CD4-positive, CD25-positive, alpha-beta regulatory T cell (primary cell): Measurements from ENCODE around the gene EIF4G2. TPM values are rescaled to one million over a fixed set of nuclear protein-coding genes. Genes with fewer than 3 reads are reported as not detected.
"Not testable (repeated sequence)": the region's sequence is repeated elsewhere in the genome, so short reads cannot be mapped to it uniquely, and the experiment has no call there.

Experiments used
- ATAC-seq, 2 donors: fragments of 150-1000 bp; cut with Tn5 transposase; one replicate each; pipeline ENCODE4 v1.10.0; 2021; ENCODE audit warnings: low read depth in 2 of 2, moderate number of reproducible peaks in 2 of 2, moderate library complexity in 1 of 2
- DNase-seq, 3 donors: peaks; one replicate each; pipeline versions ENCODE4 v3.0.0 to v3.0.0-alpha.2; 2012 to 2022; ENCODE audit warnings: mixed read lengths in 1 of 3
- H3K27ac ChIP-seq: one replicate; pipeline ENCODE4 v1.7.0; 2013; ENCODE audit warnings: mild to moderate bottlenecking, low read length; ENCODE audit not compliant: insufficient read depth, poor library complexity, severe bottlenecking
- H3K27me3 ChIP-seq: one replicate; pipeline ENCODE4 v1.7.0; 2013; ENCODE audit warnings: low read length; ENCODE audit not compliant: control insufficient read depth, insufficient read depth
- H3K36me3 ChIP-seq: one replicate; pipeline ENCODE4 v1.7.0; 2013; ENCODE audit warnings: mild to moderate bottlenecking, low read length, moderate library complexity; ENCODE audit not compliant: control insufficient read depth, insufficient read depth
- H3K4me1 ChIP-seq: 2 replicates; pipeline ENCODE4 v1.7.0; 2013; ENCODE audit warnings: mild to moderate bottlenecking, low read length; ENCODE audit not compliant: insufficient read depth, control insufficient read depth, poor library complexity, severe bottlenecking
- H3K4me3 ChIP-seq: one replicate; pipeline ENCODE4 v1.7.0; 2013; ENCODE audit warnings: low read depth, mild to moderate bottlenecking, low read length, moderate library complexity
- H3K9me3 ChIP-seq, 2 experiments: 1 replicate in 1 of 2; 2 replicates in 1 of 2; pipeline ENCODE4 v1.7.0; 2013; ENCODE audit warnings: low read length in 2 of 2, mild to moderate bottlenecking in 1 of 2, moderate library complexity in 1 of 2; ENCODE audit not compliant: control insufficient read depth in 2 of 2
- H3K27ac Mint-ChIP-seq, 3 donors: one replicate each; pipeline ENCODE4 v1.8.0; 2020 to 2022; ENCODE audit warnings: mild to moderate bottlenecking in 3 of 3, mixed read lengths in 3 of 3, moderate library complexity in 2 of 3
- H3K27me3 Mint-ChIP-seq: one replicate; pipeline ENCODE4 v1.8.0; 2022; ENCODE audit warnings: mild to moderate bottlenecking, mixed read lengths
- H3K36me3 Mint-ChIP-seq: one replicate; pipeline ENCODE4 v1.8.0; 2020; ENCODE audit warnings: mixed read lengths
- H3K4me1 Mint-ChIP-seq, 4 donors: one replicate each; pipeline ENCODE4 v1.8.0; 2020 to 2022; ENCODE audit warnings: mixed read lengths in 4 of 4, mild to moderate bottlenecking in 1 of 4
- H3K4me3 Mint-ChIP-seq, 4 donors: one replicate each; pipeline ENCODE4 v1.8.0; 2020 to 2022; ENCODE audit warnings: mild to moderate bottlenecking in 4 of 4, mixed read lengths in 4 of 4, moderate library complexity in 3 of 4
- H3K9me3 Mint-ChIP-seq, 7 donors: one replicate each; pipeline ENCODE4 v1.8.0; 2020 to 2022; ENCODE audit warnings: mixed read lengths in 7 of 7, mild to moderate bottlenecking in 3 of 7, moderate library complexity in 2 of 7
- polyA plus RNA-seq, 4 donors: library from polyadenylated mRNA; unstranded; fragments of 300-500 nt; fragmentation: Illumina TruSeq; gene quantifications; one replicate each; pipeline ENCODE4 v1.2.3, GENCODE V29; 2021
- total RNA-seq: library from RNA; stranded (reverse); gene quantifications from one replicate; pipeline ENCODE4 v1.2.3, GENCODE V29; 2022

The EIF4G2 gene
- total and polyA plus RNA-seq, 5 donors from 2014 or later: 367 to 839 (median 418) TPM

DNA sequence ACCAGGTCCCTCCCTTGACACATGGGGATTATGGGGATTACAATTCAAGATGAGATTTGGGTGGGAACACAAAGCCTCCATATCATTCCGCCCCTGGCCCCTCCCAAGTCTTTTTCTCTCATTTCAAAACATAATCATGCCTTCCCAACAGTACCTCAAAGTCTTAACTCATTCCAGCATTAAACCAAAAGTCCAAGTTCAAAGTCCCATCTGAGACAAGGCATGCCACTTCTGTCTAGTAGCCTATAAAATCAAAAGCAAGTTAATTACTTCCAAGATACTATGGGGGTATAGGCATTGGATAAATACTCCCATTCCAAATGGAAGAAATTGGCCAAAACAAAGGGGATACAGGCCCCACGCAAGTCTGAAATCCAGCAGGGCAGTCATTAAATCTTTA is 19.7 kb upstream of the EIF4G2 start:
- Mint-ChIP-seq H3K9me3 (no peaks in the 10 kb centered on the region), H3K4me1 (peaks cover 4 to 11% (median 8%) of the 10 kb centered on the region in 4 donors), H3K4me3 (no peak overlapping the region), H3K36me3 (peaks cover 10% of the 10 kb centered on the region), H3K27me3 (no peaks in the 10 kb centered on the region), H3K27ac (no peak overlapping the region)
- ATAC-seq (no peak), DNase-seq (no peak)
- Histone ChIP-seq H3K9me3 (no peaks in the 10 kb centered on the region), H3K27me3 (no peaks in the 10 kb centered on the region), H3K27ac (no peak overlapping the region), H3K36me3 (no peaks in the 10 kb centered on the region), H3K4me1 (peaks cover 5% of the 10 kb centered on the region), H3K4me3 (no peak overlapping the region)

DNA sequence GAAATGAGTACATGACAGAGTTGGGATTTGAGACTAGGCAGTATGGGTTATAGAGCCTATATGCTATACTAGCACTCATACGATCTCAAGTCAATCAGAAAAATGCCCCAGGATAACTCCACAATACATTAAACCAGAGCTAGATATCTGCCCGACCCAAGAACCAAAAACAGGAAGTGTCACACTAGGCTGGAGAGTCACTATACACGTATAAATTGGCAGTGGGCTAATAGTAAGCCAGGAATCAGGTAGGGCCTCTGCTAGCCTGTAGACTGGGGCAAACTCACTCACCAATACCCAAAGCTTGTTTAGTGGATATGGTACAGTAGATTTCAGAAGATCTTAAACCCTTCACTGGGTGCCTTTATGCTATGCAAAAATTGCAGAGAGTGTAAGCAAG is 16.2 kb upstream of the EIF4G2 start:
- Histone ChIP-seq H3K9me3 (no peaks in the 10 kb centered on the region), H3K4me3 (no peak overlapping the region), H3K36me3 (no peaks in the 10 kb centered on the region), H3K4me1 (peaks cover 5% of the 10 kb centered on the region), H3K27ac (no peak overlapping the region), H3K27me3 (no peaks in the 10 kb centered on the region)
- Mint-ChIP-seq H3K4me1 (peaks cover 4 to 12% (median 11%) of the 10 kb centered on the region in 4 donors), H3K27ac (peak overlapping the region; percentile 7 to 82 (median 37)), H3K9me3 (no peaks in the 10 kb centered on the region), H3K4me3 (peak overlapping the region in 1 of 4 donors; percentile 25), H3K36me3 (peaks cover 17% of the 10 kb centered on the region), H3K27me3 (no peaks in the 10 kb centered on the region)
- DNase-seq (peak in 1 of 3 donors; percentile 20), ATAC-seq (peak; percentile 70 to 74)

DNA sequence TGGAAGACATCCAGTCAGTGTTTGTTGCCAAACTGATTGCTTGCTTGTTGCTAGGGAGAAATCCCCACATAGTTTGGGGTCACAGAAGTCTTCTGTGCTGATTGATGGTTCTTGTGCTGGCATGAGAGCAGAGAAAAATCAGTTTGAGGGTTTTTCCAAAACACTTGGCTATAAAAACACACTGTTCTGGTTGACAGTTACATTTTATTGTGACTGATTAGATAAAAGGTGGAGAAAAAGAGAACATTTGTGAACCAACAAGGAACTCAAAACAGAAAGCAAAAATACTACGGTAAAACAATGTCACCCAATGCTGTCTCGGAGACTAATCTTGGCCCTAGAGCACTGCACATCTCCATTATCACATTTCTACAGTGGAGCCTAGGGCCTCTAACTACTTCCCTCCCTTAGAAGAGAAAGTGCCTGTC is 14.4 kb upstream of the EIF4G2 start:
- Mint-ChIP-seq H3K9me3 (no peaks in the 10 kb centered on the region), H3K4me1 (peaks cover 4 to 12% (median 11%) of the 10 kb centered on the region in 4 donors), H3K4me3 (peak overlapping the region in 1 of 4 donors; percentile 7), H3K27ac (peak overlapping the region in 1 of 3 donors; percentile 75), H3K36me3 (peaks cover 16% of the 10 kb centered on the region), H3K27me3 (no peaks in the 10 kb centered on the region)
- H3K36me3 ChIP-seq: no peaks in the 10 kb centered on the region
- no peak for ATAC-seq
- H3K4me3 ChIP-seq: no peak overlapping the region
- H3K27ac ChIP-seq: no peak overlapping the region
- H3K9me3 ChIP-seq: no peaks in the 10 kb centered on the region
- H3K27me3 ChIP-seq: no peaks in the 10 kb centered on the region
- DNase-seq: no peak
- peaks cover 5% of the 10 kb centered on the region for H3K4me1 ChIP-seq

DNA sequence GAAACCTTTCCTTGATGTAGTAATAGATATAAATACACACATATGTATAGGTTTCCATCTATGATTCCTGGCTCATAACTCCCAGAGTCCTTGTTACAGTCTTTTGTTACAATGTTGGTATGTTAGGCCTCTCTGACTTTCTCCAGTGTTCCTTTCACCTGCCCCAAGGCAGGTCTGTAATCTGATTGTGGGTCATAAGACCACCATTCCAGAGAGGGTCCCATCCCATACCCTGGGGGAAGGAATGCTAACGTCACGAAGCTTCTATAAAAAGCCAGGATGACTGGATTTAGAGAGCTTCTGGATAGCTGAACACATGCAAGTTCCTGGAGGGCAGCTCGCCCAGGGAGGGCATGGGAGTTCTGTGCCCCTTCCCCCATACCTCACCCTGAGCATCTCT is 13.8 kb upstream of the EIF4G2 start:
- H3K4me3 ChIP-seq, H3K4me3 Mint-ChIP-seq, H3K27me3 Mint-ChIP-seq, H3K9me3 ChIP-seq, DNase-seq, H3K9me3 Mint-ChIP-seq, H3K27me3 ChIP-seq, H3K4me1 ChIP-seq, ATAC-seq, H3K36me3 ChIP-seq, H3K27ac ChIP-seq: not testable (repeated sequence)
- peak overlapping the region in 1 of 3 donors; percentile 75 for H3K27ac Mint-ChIP-seq
- H3K36me3 Mint-ChIP-seq: peaks cover 13% of the 10 kb centered on the region
- H3K4me1 Mint-ChIP-seq: peaks cover 4 to 12% (median 11%) of the 10 kb centered on the region in 4 donors

DNA sequence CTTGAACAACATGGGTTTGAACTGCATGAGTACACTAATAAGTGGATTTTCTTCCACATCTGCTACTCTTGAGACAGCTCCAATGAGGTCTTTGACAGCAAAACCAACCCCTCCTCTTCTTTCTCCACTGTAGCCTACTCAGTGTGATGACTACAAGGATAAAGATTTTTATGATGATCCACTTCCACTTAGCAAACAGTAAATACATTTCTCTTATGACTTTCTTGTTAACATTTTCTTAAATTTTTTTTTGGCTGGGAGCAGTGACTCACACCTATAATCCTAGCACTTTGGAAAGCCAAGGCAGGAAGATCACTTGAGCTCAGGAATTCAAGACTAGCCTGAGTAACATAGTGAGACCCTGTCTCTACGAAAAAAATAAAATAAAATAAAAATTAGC is 9.9 kb upstream of the EIF4G2 start:
- Histone ChIP-seq H3K4me3 (no peak overlapping the region), H3K4me1 (no peaks in the 10 kb centered on the region), H3K36me3 (no peaks in the 10 kb centered on the region), H3K9me3 (no peaks in the 10 kb centered on the region), H3K27ac (no peak overlapping the region), H3K27me3 (no peaks in the 10 kb centered on the region)
- no peak overlapping the region for H3K27ac Mint-ChIP-seq
- no peak for DNase-seq
- H3K4me1 Mint-ChIP-seq: peaks cover 0 to 5% (median 2%) of the 10 kb centered on the region in 4 donors
- no peaks in the 10 kb centered on the region for H3K27me3 Mint-ChIP-seq
- H3K4me3 Mint-ChIP-seq: no peak overlapping the region
- H3K36me3 Mint-ChIP-seq: peaks cover 9% of the 10 kb centered on the region
- H3K9me3 Mint-ChIP-seq: no peaks in the 10 kb centered on the region
- ATAC-seq: no peak

DNA sequence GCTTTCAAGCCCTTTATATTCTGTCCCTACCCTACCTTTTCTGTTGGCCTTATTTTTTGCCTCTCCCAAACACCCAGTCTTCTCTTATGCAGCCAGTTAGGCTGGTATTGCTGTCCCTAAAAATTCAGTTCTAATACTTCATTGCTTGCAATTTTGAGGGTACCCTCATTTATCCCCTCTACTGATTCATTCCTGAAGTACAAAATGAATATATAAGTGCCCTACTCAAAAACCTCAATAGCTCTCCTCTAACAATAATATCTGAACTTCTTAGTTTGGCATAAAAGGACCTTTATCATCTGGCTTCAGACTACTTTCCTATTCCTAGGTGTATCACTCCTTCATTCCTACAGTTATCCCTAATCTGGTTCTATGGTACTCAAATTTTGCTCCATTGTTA is 5.2 kb upstream of the EIF4G2 start:
- no peak overlapping the region for H3K27ac ChIP-seq
- Mint-ChIP-seq H3K4me1 (peaks cover 8 to 13% (median 9%) of the 10 kb centered on the region in 4 donors), H3K9me3 (no peaks in the 10 kb centered on the region), H3K4me3 (no peak overlapping the region), H3K27ac (no peak overlapping the region), H3K36me3 (no peaks in the 10 kb centered on the region), H3K27me3 (no peaks in the 10 kb centered on the region)
- H3K9me3 ChIP-seq: no peaks in the 10 kb centered on the region
- no peak overlapping the region for H3K4me3 ChIP-seq
- H3K4me1 ChIP-seq: peaks cover 13% of the 10 kb centered on the region
- H3K36me3 ChIP-seq: no peaks in the 10 kb centered on the region
- ATAC-seq: no peak
- no peaks in the 10 kb centered on the region for H3K27me3 ChIP-seq
- no peak for DNase-seq

DNA sequence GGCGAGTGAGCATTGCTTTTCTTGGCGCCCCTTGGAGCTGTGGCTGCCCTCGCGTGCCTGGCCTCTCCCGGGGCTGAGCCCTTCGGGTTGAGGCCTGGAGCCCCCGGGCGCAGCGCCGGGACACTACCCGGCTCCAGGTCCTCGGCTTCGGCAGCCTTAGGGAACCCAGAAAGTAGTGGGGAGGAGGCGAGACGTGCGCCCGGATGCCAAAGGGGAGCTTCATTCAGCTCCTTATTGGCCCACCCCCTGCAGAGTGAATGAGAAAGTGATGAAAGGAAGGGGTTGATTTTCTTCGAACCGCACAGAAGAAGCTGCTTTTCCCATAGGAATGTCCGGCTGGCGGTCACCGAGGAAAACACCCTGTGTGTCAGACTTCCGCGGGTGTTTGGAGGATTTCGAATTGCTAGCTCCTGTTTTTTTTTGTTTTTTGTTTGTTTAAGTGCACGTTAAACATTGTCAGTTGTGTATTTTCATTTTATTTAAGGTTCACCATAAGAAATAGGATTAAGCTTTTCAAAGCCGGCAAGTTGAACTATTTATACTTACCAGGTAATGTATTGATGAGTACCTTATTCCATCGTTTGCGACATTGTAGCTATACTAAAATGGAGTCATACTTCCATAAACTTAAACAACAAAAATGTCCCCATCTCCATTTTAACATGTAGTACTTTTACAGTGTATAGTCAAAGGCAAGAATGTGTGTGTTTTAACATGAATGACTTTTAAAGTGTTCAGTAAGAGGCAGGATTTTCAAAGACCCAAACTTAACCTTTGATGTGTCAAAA is 841 bp upstream of the EIF4G2 start:
- Mint-ChIP-seq H3K4me3 (peak overlapping the region; percentile 97 to 99 (median 98)), H3K27me3 (peaks cover 7% of the 10 kb centered on the region), H3K36me3 (peaks cover 24% of the 10 kb centered on the region), H3K9me3 (no peaks in the 10 kb centered on the region), H3K27ac (peak overlapping the region; percentile 98 to 99 (median 99)), H3K4me1 (peaks cover 26 to 48% (median 35%) of the 10 kb centered on the region in 4 donors)
- Histone ChIP-seq H3K27ac (peak overlapping the region; percentile 95), H3K36me3 (peaks cover 18% of the 10 kb centered on the region), H3K27me3 (no peaks in the 10 kb centered on the region), H3K4me1 (peaks cover 42% of the 10 kb centered on the region), H3K9me3 (no peaks in the 10 kb centered on the region), H3K4me3 (peak overlapping the region; percentile 92)
- DNase-seq (peak in 2 of 3 donors; percentile 20 to 65), ATAC-seq (peak; percentile 2 to 4)

DNA sequence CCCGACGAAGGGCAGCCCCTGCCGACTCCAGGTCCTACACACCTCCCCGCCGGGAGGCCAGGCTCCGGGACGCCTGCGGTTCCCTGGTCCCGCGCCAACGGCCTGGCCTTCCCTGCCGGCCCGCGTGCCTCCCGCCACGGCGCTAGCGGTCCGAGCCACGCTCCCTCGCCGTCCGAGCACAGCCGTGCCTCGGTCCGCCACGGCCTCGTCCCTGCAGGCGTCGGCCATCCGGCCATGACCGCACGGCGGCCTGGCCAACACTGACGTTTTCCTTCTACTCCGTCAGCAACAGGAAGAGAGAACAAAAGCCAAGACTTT is 532 bp downstream of the EIF4G2 start:
- Mint-ChIP-seq H3K9me3 (no peaks in the 10 kb centered on the region), H3K27ac (peak overlapping the region; percentile 98 to 99 (median 99)), H3K27me3 (peaks cover 7% of the 10 kb centered on the region), H3K4me3 (peak overlapping the region; percentile 97 to 99 (median 98)), H3K4me1 (peaks cover 30 to 61% (median 45%) of the 10 kb centered on the region in 4 donors), H3K36me3 (peaks cover 36% of the 10 kb centered on the region)
- H3K9me3 ChIP-seq: no peaks in the 10 kb centered on the region
- H3K36me3 ChIP-seq: peaks cover 32% of the 10 kb centered on the region
- H3K27ac ChIP-seq: peak overlapping the region; percentile 95
- DNase-seq: no peak
- no peaks in the 10 kb centered on the region for H3K27me3 ChIP-seq
- H3K4me3 ChIP-seq: peak overlapping the region; percentile 98
- H3K4me1 ChIP-seq: peaks cover 54% of the 10 kb centered on the region
- ATAC-seq: no peak
